Peyer's patch (tissue), 4 donors: Measurements from ENCODE around the gene LIFR.

ENCODE experiments used
- CTCF ChIP-seq, 6 experiments: fragments of 450-650 bp in 4 of 6; fragments of 200-600 bp in 2 of 6; sonication (generic) in 1 of 6; IDR thresholded peaks; one replicate each; pipeline ENCODE4 v1.5.1; 2017 to 2019; ENCODE audit warnings: antibody characterized with exemption in 6 of 6, mild to moderate bottlenecking in 3 of 6, moderate library complexity in 1 of 6
- POLR2A ChIP-seq, 2 donors: fragments of 450-650 bp; IDR thresholded peaks; one replicate each; pipeline ENCODE4 v1.5.1; 2017; ENCODE audit warnings: antibody characterized with exemption in 2 of 2, mild to moderate bottlenecking in 2 of 2, moderate library complexity in 2 of 2

GRCh38 chr5:38431242-38431853 is 125.1 kb downstream of the LIFR start:
- TF ChIP-seq POLR2A (IDR thresholded peaks at IDR 0.05) (no peak), CTCF (IDR thresholded peaks at IDR 0.05) (no peak)
